Endothelial cell (in vitro differentiated cells): ENCODE data around the gene GTSF1L. TPM values are rescaled to one million over a fixed set of nuclear protein-coding genes. Genes with fewer than 3 reads are reported as not detected.

Experiments used
- DNase-seq: peaks from one replicate; pipeline ENCODE4 v3.0.0; 2021; ENCODE audit warnings: low spot score
- H3K27ac Mint-ChIP-seq: one replicate; pipeline ENCODE4 v1.8.0; 2021; ENCODE audit warnings: mixed read lengths, inconsistent platforms; ENCODE audit not compliant: unreplicated experiment
- H3K27me3 Mint-ChIP-seq: one replicate; pipeline ENCODE4 v1.8.0; 2021; ENCODE audit warnings: mild to moderate bottlenecking, moderate library complexity, mixed read lengths, inconsistent platforms; ENCODE audit not compliant: unreplicated experiment
- H3K36me3 Mint-ChIP-seq: one replicate; pipeline ENCODE4 v1.8.0; 2021; ENCODE audit warnings: mild to moderate bottlenecking, low read depth, mixed read lengths, inconsistent platforms; ENCODE audit not compliant: unreplicated experiment
- H3K4me1 Mint-ChIP-seq: one replicate; pipeline ENCODE4 v1.8.0; 2021; ENCODE audit warnings: mild to moderate bottlenecking, mixed read lengths, inconsistent platforms; ENCODE audit not compliant: unreplicated experiment
- H3K4me3 Mint-ChIP-seq: one replicate; pipeline ENCODE4 v1.8.0; 2021; ENCODE audit warnings: mild to moderate bottlenecking, mixed read lengths, inconsistent platforms; ENCODE audit not compliant: unreplicated experiment
- H3K9me3 Mint-ChIP-seq: one replicate; pipeline ENCODE4 v1.8.0; 2021; ENCODE audit warnings: mixed read lengths, inconsistent platforms; ENCODE audit not compliant: unreplicated experiment
- total RNA-seq: library from RNA; stranded (reverse); fragmentation: NEBNext Ultra II Directional; extraction: Animal tissue kit (Norgen Biotek cat#: 25700); gene quantifications from one replicate; pipeline ENCODE4 v1.2.1, GENCODE V29; 2021; ENCODE audit not compliant: unreplicated experiment
- TF ChIP-seq, protein P1 (sequence below): fragments of 200-600 bp; sonication (generic); IDR thresholded peaks from one replicate; pipeline ENCODE4 v1.5.0; 2021; ENCODE audit warnings: antibody characterized with exemption; ENCODE audit not compliant: unreplicated experiment

Gene GTSF1L
- total RNA-seq, 1 donor from 2014 or later, result not detected

DNA sequence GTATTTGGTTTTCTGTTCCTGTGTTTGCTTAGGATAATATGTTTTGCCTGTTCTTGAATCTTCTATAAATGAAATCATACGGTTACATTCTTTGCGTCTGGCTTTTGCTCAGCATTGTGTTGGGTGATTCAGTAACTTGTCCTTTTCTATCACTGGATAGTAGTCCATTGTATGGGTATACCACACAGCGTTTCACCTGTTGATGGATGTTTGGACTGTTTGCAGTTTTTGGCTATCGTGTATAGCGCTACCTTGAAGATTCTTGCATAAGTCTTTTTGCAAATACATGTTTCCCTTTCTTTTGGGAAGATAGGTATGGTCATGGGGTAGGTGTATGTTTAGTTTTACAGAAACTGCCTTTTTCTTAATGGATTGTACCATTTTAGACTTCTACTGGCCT lies 50.4 kb downstream of the GTSF1L start:
- H3K36me3 Mint-ChIP-seq, result no peaks in the 10 kb centered on the region
- no peaks in the 10 kb centered on the region for H3K9me3 Mint-ChIP-seq
- no peak overlapping the region for H3K27ac Mint-ChIP-seq
- TF ChIP-seq, protein P1, sequence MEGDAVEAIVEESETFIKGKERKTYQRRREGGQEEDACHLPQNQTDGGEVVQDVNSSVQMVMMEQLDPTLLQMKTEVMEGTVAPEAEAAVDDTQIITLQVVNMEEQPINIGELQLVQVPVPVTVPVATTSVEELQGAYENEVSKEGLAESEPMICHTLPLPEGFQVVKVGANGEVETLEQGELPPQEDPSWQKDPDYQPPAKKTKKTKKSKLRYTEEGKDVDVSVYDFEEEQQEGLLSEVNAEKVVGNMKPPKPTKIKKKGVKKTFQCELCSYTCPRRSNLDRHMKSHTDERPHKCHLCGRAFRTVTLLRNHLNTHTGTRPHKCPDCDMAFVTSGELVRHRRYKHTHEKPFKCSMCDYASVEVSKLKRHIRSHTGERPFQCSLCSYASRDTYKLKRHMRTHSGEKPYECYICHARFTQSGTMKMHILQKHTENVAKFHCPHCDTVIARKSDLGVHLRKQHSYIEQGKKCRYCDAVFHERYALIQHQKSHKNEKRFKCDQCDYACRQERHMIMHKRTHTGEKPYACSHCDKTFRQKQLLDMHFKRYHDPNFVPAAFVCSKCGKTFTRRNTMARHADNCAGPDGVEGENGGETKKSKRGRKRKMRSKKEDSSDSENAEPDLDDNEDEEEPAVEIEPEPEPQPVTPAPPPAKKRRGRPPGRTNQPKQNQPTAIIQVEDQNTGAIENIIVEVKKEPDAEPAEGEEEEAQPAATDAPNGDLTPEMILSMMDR, result no peak
- no peak overlapping the region for H3K4me3 Mint-ChIP-seq
- H3K4me1 Mint-ChIP-seq, result peaks cover 1% of the 10 kb centered on the region
- H3K27me3 Mint-ChIP-seq, result peaks cover 4% of the 10 kb centered on the region
- no peak for DNase-seq

Other genes starting within 250 kb of the GTSF1L start
- gene L3MBTL1, start 219.3 kb downstream of the GTSF1L start, total RNA-seq, result 19.8 TPM
- gene SGK2, start 168.0 kb downstream of the GTSF1L start, total RNA-seq, result 0.85 TPM
- 49.0 TPM for gene IFT52, start 136.1 kb downstream of the GTSF1L start, total RNA-seq
- 20.8 TPM for gene MYBL2, start 59.9 kb downstream of the GTSF1L start, total RNA-seq
- 5.0 TPM for gene TOX2, start 187.8 kb upstream of the GTSF1L start, total RNA-seq